ENCODE measurements around the gene ADRA1B.
A peak's percentile ranks its signal among the peaks of the same experiment; 100 is the strongest.

ADRA1B gene

GRCh38 chr5:159915904-159916840 is at the start of gene ADRA1B:
Gene ADRA1B, plus strand, starts transcription at chr5:159916482. Its CDS starts 424 bp downstream, at chr5:159916906.
- DNase-seq (ENCODE audit: extremely low spot score), result peak; percentile 82
- CTCF ChIA-PET, result interaction anchor here (0.7 to 1.0 kb wide), 2 partner anchors 9 to 189 kb away, joined by 3 read pairs; no protein-coding TSS in a partner anchor
- no peak for TF ChIP-seq TARDBP (IDR thresholded peaks at IDR 0.05)
- TF ChIP-seq ARNT (IDR thresholded peaks at IDR 0.05), result no peak
- no peak for TF ChIP-seq ELF4 (IDR thresholded peaks at IDR 0.05)
- no peak for TF ChIP-seq NFRKB (IDR thresholded peaks at IDR 0.05)
- TF ChIP-seq LEF1 (IDR thresholded peaks at IDR 0.05; ENCODE audit: borderline replicate concordance), result no peak
- no peak for TF ChIP-seq FOXK2 (IDR thresholded peaks at IDR 0.05)

GRCh38 chr5:159873680-159874079 is 42.6 kb upstream of the ADRA1B start:
- no peak for DNase-seq (ENCODE audit: extremely low spot score)
- ChIA-PET CTCF (no interaction called here), POLR2A (no interaction called here)
- TF ChIP-seq FOXA1 (IDR thresholded peaks at IDR 0.05), result no peak
- TF ChIP-seq PKNOX1 (IDR thresholded peaks at IDR 0.05), result no peak
- TF ChIP-seq FOXK2 (IDR thresholded peaks at IDR 0.05), result no peak
- TF ChIP-seq ZNF384 (IDR thresholded peaks at IDR 0.05), result no peak
- TF ChIP-seq HDGF (IDR thresholded peaks at IDR 0.05; ENCODE audit: borderline replicate concordance), result no peak
- TF ChIP-seq SUZ12 (IDR thresholded peaks at IDR 0.05), result no peak
- TF ChIP-seq NFRKB (IDR thresholded peaks at IDR 0.05), result no peak
- TF ChIP-seq SP1 (IDR thresholded peaks at IDR 0.05), result no peak
- TF ChIP-seq L3MBTL2 (conservative IDR thresholded peaks at IDR 0.05), result no peak
- no peak for TF ChIP-seq FOXM1 (IDR thresholded peaks at IDR 0.05; ENCODE audit: borderline replicate concordance)
- no peak for TF ChIP-seq CTBP1 (IDR thresholded peaks at IDR 0.05; ENCODE audit: borderline replicate concordance)

More at GRCh38 chr5:159915904-159916840, at the start of gene ADRA1B:
- POLR2A ChIA-PET, result interaction anchor here (1.2 kb wide), 1 partner anchor 61 kb away, joined by 3 read pairs; no protein-coding TSS in a partner anchor

- no peak for DNase-seq (ENCODE audit: extremely low spot score)
- ChIA-PET POLR2A (no interaction called here), CTCF (interaction anchor here (0.6 kb wide), 2 partner anchors 27 to 359 kb away, joined by 3 read pairs; no protein-coding TSS in a partner anchor)
- no peak for TF ChIP-seq SP1 (IDR thresholded peaks at IDR 0.05)
- no peak for TF ChIP-seq ZNF384 (IDR thresholded peaks at IDR 0.05)
- TF ChIP-seq SUZ12 (IDR thresholded peaks at IDR 0.05), result no peak
- no peak for TF ChIP-seq L3MBTL2 (conservative IDR thresholded peaks at IDR 0.05)
- TF ChIP-seq BHLHE40 (IDR thresholded peaks at IDR 0.05; ENCODE audit: borderline replicate concordance), result no peak
- TF ChIP-seq ELF4 (IDR thresholded peaks at IDR 0.05), result no peak
- TF ChIP-seq HDGF (IDR thresholded peaks at IDR 0.05; ENCODE audit: borderline replicate concordance), result no peak
- TF ChIP-seq TARDBP (IDR thresholded peaks at IDR 0.05), result no peak
- no peak for TF ChIP-seq FOXK2 (IDR thresholded peaks at IDR 0.05)
- TF ChIP-seq CTBP1 (IDR thresholded peaks at IDR 0.05; ENCODE audit: borderline replicate concordance), result no peak
- TF ChIP-seq FOXM1 (IDR thresholded peaks at IDR 0.05; ENCODE audit: borderline replicate concordance), result no peak
- no peak for TF ChIP-seq NFRKB (IDR thresholded peaks at IDR 0.05)
- no peak for TF ChIP-seq ARNT (IDR thresholded peaks at IDR 0.05)
- TF ChIP-seq PKNOX1 (IDR thresholded peaks at IDR 0.05), result no peak
- TF ChIP-seq LEF1 (IDR thresholded peaks at IDR 0.05; ENCODE audit: borderline replicate concordance), result no peak
Measured at GRCh38 chr5:159874263-159874662, 42.0 kb upstream of the ADRA1B start.

GRCh38 chr5:159877016-159877415 is 39.3 kb upstream of the ADRA1B start:
- TF ChIP-seq TARDBP (IDR thresholded peaks at IDR 0.05) (no peak), HDGF (IDR thresholded peaks at IDR 0.05; ENCODE audit: borderline replicate concordance) (no peak), SUZ12 (IDR thresholded peaks at IDR 0.05) (no peak)
- DNase-seq (ENCODE audit: extremely low spot score), result no peak
- CTCF ChIA-PET, result interaction anchor here (1.2 kb wide), 1 partner anchor 18 kb away, joined by 4 read pairs; no protein-coding TSS in a partner anchor
- POLR2A ChIA-PET, result no interaction called here

- CTCF ChIA-PET, result interaction anchor here (0.6 to 1.2 kb wide), 3 partner anchors 11 to 59 kb away, joined by 3 to 4 read pairs (median 3); no protein-coding TSS in a partner anchor
- POLR2A ChIA-PET, result no interaction called here
- no peak for DNase-seq (ENCODE audit: extremely low spot score)
- TF ChIP-seq FOXA1 (IDR thresholded peaks at IDR 0.05) (no peak), HDGF (IDR thresholded peaks at IDR 0.05; ENCODE audit: borderline replicate concordance) (no peak), TARDBP (IDR thresholded peaks at IDR 0.05) (no peak), PKNOX1 (IDR thresholded peaks at IDR 0.05) (no peak), ELF4 (IDR thresholded peaks at IDR 0.05) (no peak), ARNT (IDR thresholded peaks at IDR 0.05) (no peak), NFRKB (IDR thresholded peaks at IDR 0.05) (no peak), LEF1 (IDR thresholded peaks at IDR 0.05; ENCODE audit: borderline replicate concordance) (no peak), FOXK2 (IDR thresholded peaks at IDR 0.05) (no peak), ZNF384 (IDR thresholded peaks at IDR 0.05) (no peak), SUZ12 (IDR thresholded peaks at IDR 0.05) (no peak), CTBP1 (IDR thresholded peaks at IDR 0.05; ENCODE audit: borderline replicate concordance) (no peak), BHLHE40 (IDR thresholded peaks at IDR 0.05; ENCODE audit: borderline replicate concordance) (no peak), SP1 (IDR thresholded peaks at IDR 0.05) (no peak), L3MBTL2 (conservative IDR thresholded peaks at IDR 0.05) (no peak)
Measured at GRCh38 chr5:159877894-159878448, 38.3 kb upstream of the ADRA1B start.

Data from HEK293T (cell line).